Dermis microvascular lymphatic vessel endothelial cell (primary cell): ENCODE measurements around the gene SIX1. TPM values are rescaled to one million over a fixed set of nuclear protein-coding genes. Genes with fewer than 3 reads are reported as not detected.

Experiments used
- DNase-seq, 2 donors: peaks; one replicate each; pipeline versions ENCODE4 v3.0.0 to v3.0.0-alpha.2; 2010; ENCODE audit warnings: low read depth in 2 of 2
- total RNA-seq: library from RNA; depleted of rRNA; stranded (reverse); fragments of >200 nt; gene quantifications from 2 replicates; pipeline ENCODE4 v1.2.1, GENCODE V29; 2014

Gene SIX1
- total RNA-seq, 1 donor from 2014 or later, result under 0.01 TPM

GRCh38 chr14:60655119-60655897 lies 6.0 kb upstream of the SIX1 start:
- no peak for DNase-seq

- no peak for DNase-seq
Measured at GRCh38 chr14:60654334-60654821, 5.1 kb upstream of the SIX1 start.

DNA sequence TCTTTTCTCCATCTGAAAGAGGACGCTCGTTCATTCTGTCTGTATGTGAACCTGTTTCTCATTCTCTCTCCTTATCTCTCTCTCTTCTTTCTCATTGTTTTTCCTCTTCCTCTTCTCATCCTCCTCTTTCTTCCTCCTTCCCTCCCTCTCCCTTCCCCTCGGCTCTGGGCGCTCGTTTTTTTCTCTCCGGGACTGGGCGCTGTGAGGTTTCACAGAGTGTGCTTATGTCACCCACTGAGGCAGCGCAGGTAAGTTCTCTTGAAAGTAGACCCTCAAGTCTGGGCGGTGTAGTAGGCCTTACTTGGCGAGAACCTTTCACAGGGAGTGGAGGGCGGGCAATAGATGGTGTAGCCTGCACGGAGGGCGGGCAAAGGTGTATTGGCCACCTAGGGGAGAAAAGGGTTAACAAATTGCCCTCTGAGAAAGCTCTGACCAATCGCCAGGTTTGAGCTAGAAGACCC lies 4.5 kb upstream of the SIX1 start:
- no peak for DNase-seq

- no peak for DNase-seq
Measured at GRCh38 chr14:60652674-60653651, 3.7 kb upstream of the SIX1 start.

DNA sequence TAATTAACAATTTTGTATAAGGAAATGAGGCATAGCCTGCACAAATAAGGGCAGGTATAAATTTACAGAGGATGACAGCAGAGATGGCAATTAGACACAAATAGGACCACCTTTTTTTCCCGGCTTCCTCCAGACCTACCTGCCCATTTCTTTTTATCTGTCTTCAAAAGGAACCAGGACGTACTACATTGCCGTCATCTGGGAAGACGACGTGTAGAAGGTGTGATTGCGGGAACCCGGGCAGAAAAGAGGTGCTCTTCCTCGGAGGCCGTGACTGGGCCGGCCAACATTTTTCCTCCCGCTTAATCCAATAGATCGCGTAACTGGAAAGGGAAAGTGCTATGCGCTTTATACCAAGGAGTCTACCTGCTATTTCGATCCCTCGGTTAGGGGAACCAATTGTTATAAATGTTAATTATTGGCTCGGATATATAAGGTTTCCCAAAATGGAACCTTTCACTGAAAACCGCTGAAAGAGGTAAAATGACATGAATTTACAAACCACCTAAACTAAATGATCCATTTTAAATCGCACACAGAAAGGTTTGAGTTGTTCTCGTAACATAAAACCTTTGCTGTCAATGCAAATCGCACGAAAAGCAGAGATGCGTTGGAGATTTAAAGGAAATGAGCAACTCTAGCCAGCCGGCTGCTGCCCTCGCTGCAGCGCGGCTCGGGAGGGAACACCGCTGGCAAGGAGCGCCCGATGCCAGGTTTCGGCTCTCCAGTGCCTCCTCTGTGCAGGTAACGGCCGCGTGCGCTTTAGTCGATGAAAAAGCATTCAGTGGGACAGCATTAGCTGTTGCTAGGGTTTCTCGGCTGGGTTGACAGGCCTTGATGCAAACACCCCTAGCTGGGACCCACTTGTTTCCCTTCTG lies 2.8 kb upstream of the SIX1 start:
- DNase-seq, result peak in 1 of 2 donors; percentile 40

DNA sequence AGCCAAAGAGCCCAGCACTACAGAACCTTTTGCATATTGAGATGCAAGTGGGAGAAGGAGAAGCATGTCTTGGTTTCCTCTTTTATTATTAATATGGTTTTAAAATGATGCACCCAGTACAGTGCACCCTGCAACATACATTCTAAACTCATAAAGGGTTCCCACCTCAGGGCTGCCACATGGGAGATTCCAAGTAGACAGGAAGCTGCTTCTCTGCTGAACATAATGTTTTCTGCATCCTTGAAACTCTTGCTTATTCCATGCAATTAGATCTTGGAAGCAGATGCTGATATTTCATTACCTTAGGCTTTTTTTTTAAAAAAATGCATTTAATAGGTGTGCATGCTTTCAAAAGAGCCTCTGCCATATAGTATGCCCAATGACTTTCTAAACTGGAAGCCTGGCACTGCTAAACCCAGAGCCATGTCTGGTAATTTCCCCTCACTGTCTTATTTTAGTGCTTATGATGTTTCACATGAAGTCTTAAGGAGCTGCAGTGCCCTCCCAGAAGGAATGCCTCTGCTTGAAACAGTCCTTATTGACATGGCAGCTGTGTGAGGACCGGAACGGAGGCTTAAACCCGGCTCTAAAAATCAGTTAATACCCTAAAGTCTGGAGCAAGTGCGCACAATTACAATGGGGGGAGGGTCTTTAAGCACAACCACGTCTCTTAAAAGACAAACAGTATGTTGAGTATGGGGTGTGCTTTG lies 2.0 kb upstream of the SIX1 start:
- DNase-seq, result no peak

DNA sequence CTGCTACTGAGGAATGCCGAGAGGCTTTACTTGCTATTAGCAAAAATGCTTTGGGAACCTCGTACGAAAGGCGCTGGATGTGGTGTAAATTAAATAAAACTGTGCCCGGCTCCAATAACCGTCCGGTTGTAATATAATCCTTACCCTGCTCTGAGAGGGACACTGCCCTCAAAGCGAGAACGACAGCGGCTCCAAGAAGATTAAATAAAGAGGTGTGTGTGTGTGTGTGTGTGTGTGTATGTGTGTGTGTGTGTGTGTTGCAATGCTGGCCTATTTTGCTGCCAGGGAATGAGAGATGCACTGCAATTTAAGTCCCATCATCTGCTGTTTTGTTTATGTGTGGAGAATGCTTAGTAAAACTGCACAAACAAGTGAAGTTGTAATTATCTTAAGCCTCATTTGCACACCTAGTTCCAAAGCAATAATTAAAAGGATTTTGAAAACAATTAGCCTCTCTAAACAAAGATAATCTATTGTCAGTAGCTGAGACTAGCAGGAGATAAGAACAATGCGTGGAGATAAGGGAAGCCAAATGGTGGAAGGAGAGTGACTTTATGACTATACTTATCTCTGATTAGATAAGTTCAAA lies 1.2 kb upstream of the SIX1 start:
- no peak for DNase-seq

DNA sequence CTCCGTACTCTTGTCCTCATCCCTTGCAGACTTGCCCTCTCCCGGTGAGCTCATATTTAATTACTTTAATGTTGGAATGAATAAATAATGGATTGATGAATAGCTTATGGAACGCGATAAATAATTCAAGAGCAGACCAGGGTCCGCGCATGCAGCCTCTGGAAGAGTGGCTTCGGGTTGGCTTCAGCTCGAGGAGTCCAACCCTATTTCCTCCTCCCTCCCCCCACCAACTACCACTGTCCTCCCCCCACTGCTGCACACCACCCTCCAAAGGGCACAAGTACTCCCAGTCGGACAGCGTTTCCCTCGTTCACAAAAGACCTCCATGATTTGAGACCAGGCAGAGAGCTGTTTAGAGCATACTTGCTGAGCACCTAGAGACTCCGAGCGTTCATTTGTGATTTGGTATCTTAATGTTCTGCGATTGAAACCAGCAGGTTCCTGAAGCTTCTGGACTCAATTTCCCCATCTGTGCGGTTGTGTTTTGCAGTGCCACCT lies 647 bp upstream of the SIX1 start:
- DNase-seq, result no peak

DNA sequence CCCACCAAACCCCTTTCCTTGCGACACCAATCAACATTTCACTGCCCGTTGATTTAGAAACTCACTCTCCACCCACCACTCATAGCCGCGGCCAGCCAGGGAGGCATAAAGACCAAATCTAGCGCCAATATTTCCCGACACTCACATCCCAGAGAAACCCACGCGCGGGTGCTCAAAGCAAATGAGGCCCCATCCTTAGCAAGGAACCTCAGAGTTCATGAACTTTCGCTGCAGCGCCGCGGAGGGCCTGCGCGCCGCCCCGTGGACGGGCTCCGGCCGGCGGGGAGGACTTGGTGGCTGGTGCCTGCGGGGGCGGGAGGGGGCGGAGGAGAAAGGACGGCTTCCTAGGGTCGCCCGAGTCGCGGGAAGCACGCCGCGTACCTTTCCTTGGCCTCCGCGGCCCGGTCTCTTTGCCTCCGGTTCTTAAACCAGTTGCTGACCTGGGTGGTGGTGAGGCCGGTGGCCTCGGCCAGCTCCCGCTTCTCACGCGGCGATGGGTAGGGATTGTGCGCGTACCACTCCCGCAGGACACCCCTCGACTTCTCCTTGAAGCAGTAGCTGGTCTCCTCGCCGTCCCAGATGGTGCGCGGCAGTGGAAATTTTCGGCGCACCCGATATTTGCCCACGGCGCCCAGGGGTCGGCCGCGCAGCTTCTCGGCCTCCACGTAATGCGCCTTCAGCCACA lies 886 bp downstream of the SIX1 start:
- DNase-seq, result peak in 1 of 2 donors; percentile 55

DNA sequence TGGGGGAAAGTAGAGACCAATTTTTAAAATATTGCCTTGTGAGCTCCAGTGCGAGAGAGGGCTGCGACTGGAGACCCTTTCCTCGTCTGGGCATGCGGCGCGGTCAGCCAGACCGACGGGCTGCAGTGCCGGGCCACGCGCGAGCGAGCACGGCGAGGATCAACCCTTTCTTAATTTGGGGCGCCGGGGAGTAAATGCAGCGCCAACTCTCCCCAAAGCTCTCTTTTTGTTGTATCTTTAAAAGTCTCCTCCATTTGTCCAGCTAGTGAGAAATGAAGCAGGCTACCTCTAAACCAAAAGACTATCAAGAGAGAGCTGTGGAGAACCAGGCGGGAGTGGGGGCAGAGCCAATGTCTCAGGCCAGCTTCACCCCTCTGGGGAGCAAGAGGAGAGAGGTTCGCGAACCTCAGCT lies 1.4 kb downstream of the SIX1 start:
- DNase-seq, result no peak

DNA sequence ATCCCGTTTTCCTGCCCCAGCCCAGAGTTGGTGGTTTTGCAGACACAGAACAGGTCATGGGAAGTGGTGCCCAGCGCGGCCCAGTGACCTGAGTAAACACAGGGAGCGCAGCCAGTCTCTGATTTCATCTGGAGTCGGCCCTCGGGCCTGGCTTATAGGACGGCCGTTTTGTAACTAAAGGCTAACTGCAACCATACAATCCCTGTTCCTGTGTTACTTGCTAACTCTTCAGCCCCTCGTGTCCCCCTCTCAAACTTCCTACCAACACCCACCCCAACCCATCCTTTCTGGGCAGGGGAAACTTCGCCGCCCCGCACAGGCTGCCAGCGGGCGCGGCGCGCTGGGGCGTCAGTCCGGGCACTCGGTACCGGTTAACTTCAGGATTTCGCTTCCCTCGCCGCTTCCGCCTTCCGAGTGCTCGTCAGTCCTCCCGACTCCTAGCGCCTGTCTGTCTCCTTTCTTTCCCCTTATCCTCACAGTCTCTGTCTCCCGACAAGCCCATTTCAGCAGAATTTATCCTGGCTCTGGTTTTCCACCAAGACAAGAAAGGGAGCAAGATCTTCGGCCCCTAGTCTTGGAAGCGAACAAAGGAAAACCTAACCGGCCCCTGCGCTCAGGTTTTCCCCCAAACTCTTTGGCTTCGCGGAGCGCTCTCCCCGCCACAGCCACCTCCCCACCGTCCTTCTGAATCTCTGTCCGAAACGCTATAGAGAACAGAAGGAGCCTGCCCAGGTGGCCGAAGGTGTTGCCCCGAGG lies 2.0 kb downstream of the SIX1 start:
- DNase-seq, result peak in 1 of 2 donors; percentile 75

GRCh38 chr14:60646226-60646818 lies 3.0 kb downstream of the SIX1 start:
- no peak for DNase-seq

DNA sequence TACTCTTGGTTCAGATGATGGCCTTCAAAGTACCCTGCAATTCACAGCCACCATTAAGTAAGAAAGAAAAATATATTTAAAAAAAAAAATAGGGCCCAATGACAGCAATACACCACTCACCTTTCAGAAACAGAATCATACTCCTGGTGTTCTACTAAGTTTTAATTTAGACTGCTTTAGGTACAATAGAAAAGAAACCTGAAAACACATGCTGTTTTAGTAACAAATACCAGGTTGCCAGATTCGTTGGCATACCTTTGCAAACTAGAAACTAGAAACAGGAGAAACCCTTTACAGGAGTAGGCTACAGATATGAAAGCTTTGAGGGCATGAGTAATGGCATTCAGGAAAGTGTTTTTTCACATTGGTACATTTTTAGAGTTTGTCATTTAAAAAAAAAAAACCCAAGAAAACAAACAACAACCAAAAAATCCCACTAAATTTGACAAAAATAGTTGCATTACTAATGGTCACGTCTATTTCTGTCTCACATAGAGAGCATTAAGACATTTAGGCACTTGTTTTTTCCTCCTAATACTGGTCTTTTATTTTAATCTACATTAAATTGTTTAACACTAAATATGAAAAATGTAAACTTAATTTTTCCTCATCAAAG lies 4.0 kb downstream of the SIX1 start:
- no peak for DNase-seq

- DNase-seq, result no peak
Measured at GRCh38 chr14:60644666-60645065, 4.6 kb downstream of the SIX1 start.

GRCh38 chr14:60643463-60644314 lies 5.6 kb downstream of the SIX1 start:
- DNase-seq, result no peak

- no peak for DNase-seq
Measured at GRCh38 chr14:60643141-60643462, 6.2 kb downstream of the SIX1 start.
